A172 (cell line): ENCODE measurements around the gene H1-8. TPM values are rescaled to one million over a fixed set of nuclear protein-coding genes. Genes with fewer than 3 reads are reported as not detected.

Experiments
- DNase-seq: peaks from one replicate; pipeline ENCODE4 v3.0.0-alpha.2; 2015; ENCODE audit warnings: low spot score
- total RNA-seq: library from RNA; depleted of rRNA; stranded (reverse); fragments of >200 nt; shearing (Covaris generic); gene quantifications from 2 replicates; pipeline ENCODE4 v1.2.3, GENCODE V29; 2014; rRNA removed

H1-8 gene
- total RNA-seq, 1 experiment from 2014 or later, result not detected

DNA sequence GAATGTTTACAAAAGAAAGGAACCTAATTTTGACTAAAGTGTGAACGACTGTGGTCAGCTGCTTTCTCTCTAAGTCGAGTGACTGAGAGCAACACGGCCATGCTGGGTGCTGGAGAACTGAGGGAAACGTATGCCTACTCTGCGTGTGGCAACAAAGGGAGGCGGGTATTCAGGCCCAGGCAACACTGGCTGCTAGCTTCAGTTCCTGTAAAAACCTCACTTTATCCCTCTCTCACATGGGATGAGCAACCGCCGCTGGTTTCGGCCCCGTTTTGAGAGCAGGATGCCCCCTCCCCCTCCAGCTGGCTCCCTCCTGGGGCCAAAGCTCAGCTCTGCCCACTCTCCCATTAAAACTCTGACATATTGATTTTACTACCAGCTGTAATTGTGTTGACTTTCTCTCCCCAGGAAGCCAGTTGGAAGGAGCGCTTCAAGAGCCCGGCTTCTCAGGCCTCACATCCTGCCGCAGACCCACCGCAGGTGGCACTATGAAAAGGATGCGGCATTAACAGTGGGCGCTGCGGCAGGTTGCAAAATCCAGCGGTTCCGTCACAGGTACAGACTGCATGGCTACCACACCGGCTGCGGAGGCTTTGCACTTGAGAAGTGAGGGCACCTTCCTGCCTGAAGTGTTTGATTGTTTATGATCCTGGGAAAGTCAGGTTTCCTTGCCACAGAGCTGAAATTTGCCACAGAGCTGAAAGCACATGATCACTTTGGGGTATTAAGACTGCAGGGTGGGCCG lies 50.8 kb downstream of the H1-8 start:
- DNase-seq, result peak; percentile 64

DNA sequence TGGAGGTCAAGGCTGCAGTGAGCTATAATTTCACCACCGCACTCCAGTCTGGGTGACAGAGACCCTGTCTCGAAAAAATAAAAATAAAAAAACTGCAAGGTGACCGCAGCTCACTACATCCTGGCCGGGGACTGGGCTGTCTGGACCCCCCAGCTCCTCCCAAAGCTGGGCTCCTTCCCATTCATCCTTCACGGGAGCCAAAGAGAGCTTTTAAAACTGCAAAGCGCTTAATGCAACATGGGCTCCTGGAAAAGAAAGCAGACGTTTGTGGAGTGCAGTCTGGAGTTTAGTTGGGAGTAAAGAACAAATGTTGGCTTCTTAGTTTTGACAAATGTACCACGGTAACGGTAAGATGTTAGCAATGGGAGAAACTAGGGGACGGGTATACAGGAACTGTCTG lies 51.4 kb downstream of the H1-8 start:
- DNase-seq, result no peak

GRCh38 chr3:129594907-129595390 lies 52.0 kb downstream of the H1-8 start:
- no peak for DNase-seq

- no peak for DNase-seq
Observed at GRCh38 chr3:129595544-129596193, 52.7 kb downstream of the H1-8 start.

GRCh38 chr3:129596194-129597086 lies 53.5 kb downstream of the H1-8 start:
- DNase-seq, result peak; percentile 91

DNA sequence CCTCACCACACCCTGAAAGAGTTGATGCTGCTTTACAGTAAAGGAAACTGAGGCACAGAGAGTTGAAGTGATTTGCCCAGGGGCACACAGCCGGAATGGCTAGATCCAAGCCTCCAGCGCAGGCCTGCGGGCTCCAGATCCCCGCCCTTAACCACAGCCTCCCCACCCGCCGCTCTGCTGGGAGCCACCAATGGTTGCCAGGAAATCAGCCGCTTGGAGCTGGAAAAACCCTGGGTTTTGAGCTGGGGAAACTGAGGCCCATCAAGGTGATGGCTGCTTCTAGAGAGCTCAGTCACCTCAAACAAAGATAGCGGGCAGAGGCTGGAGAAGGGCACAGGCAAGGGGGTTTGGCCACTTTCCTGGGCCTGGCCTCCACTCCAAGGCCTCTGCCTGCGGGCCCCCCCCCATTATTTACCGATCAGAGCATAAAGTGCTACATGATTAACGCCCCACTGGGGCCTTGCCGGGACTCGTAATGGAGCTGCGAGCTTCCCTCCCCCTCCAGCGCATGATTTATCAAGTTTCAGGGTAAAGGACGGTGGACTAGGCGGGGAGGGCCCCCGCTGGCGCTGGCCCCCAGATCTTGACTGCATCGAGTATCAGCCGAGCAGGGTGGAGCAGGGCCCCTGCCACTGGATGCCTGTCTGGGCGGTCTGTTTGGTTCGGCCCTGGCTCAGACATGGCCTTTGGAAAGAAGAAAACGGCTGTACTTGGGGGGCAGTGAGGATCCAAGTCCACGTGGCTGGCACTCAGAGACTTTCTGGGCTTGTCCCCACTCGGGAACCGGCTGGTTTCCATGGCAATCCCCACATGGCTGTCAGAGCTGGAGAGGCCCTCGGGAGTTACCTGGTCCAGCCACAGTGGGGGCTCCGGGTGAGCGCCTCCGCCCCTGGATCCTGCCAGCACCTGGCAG lies 54.4 kb downstream of the H1-8 start:
- peak; percentile 60 for DNase-seq

GRCh38 chr3:129598000-129598381 lies 55.0 kb downstream of the H1-8 start:
- peak; percentile 76 for DNase-seq

- DNase-seq, result no peak
Observed at GRCh38 chr3:129598484-129598883, 55.5 kb downstream of the H1-8 start.

- no peak for DNase-seq
Observed at GRCh38 chr3:129599073-129599472, 56.1 kb downstream of the H1-8 start.

GRCh38 chr3:129599607-129600006 lies 56.6 kb downstream of the H1-8 start:
- DNase-seq, result peak; percentile 96

DNA sequence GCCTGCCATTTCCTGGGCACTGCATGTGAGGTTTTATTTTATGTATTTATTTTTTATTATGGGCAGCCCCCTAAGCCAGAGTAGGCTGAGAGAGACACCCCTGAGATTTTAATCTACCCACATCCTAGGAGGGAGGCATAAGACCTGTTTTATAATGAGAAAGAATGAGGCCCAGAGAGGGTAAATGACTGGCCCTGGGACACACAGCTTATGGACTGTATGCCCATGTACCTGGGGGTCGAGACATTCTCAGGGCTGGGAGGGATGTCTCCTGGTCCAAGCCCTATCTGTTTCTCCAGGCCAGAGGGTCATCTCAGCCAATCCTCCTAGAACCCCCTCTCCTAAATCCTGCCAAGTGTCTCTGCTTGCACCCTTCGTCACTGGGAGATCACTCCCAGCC lies 57.4 kb downstream of the H1-8 start:
- no peak for DNase-seq

Other genes starting within 250 kb of the H1-8 start
- gene EFCAB12, start 114.5 kb upstream of the H1-8 start, total RNA-seq, result 0.05 and 0.10 TPM in 2 replicates
- gene MBD4, start 103.2 kb upstream of the H1-8 start, total RNA-seq, result 63.0 and 63.3 TPM in 2 replicates
- gene IFT122, start 103.0 kb upstream of the H1-8 start, total RNA-seq, result 21.5 and 22.3 TPM in 2 replicates
- gene RHO, start 14.5 kb upstream of the H1-8 start, total RNA-seq, result not detected in 2 replicates
- 210 and 219 TPM in 2 replicates for gene PLXND1, start 63.5 kb downstream of the H1-8 start, total RNA-seq